GM12878 (cell line): Measurements from ENCODE around the gene CD151.
A peak's percentile ranks its signal among the peaks of the same experiment; 100 is the strongest.

Experiments used
- CTCF ChIP-seq, 3 experiments: IDR thresholded peaks in 2 of 3; conservative IDR thresholded peaks in 1 of 3; 2 replicates each; pipeline ENCODE4 v1.5.1; 2011; ENCODE audit warnings: low read depth in 3 of 3, low read length in 3 of 3, mild to moderate bottlenecking in 3 of 3, control low read depth in 2 of 3, moderate library complexity in 2 of 3, inconsistent platforms in 1 of 3, mixed read lengths in 1 of 3; ENCODE audit not compliant: control insufficient read depth in 2 of 3, insufficient read depth in 1 of 3; ENCODE audit errors: extremely low read depth in 1 of 3
- EP300 ChIP-seq, 2 experiments: fragments of 150-350 bp in 1 of 2; IDR thresholded peaks; 2 replicates each; pipeline ENCODE4 v1.6.1; 2011 to 2012; ENCODE audit warnings: low read depth in 2 of 2, low read length in 2 of 2, borderline replicate concordance in 1 of 2, improper control_type of control experiment in 1 of 2, inconsistent platforms in 1 of 2; ENCODE audit not compliant: control insufficient read depth in 1 of 2
- ETV6 ChIP-seq, 2 experiments: fragments of 450-650 bp in 1 of 2; IDR thresholded peaks in 1 of 2; conservative IDR thresholded peaks in 1 of 2; 2 replicates each; pipeline ENCODE4 v1.6.1; 2014; ENCODE audit warnings: antibody characterized with exemption in 1 of 2, borderline replicate concordance in 1 of 2, low read depth in 1 of 2, mild to moderate bottlenecking in 1 of 2, moderate library complexity in 1 of 2
- EZH2 ChIP-seq: IDR thresholded peaks from 2 replicates; pipeline ENCODE4 v1.6.1; 2012; ENCODE audit warnings: low read depth, mild to moderate bottlenecking, control low read depth, inconsistent platforms, low read length, borderline replicate concordance; ENCODE audit not compliant: control insufficient read depth
- FOS ChIP-seq: IDR thresholded peaks from 3 replicates; pipeline ENCODE4 v1.6.1; 2011; ENCODE audit warnings: borderline replicate concordance; ENCODE audit not compliant: insufficient read length; ENCODE audit errors: extremely low read depth
- HDGF ChIP-seq: fragments of 450-650 bp; IDR thresholded peaks from 2 replicates; pipeline ENCODE4 v1.6.1; 2016; ENCODE audit warnings: antibody characterized with exemption
- POLR2A ChIP-seq: IDR thresholded peaks from 2 replicates; pipeline ENCODE4 v1.6.1; 2011; ENCODE audit warnings: low read depth, mild to moderate bottlenecking, low read length
- POLR2AphosphoS5 ChIP-seq: IDR thresholded peaks from 2 replicates; pipeline ENCODE4 v1.6.1; 2011; ENCODE audit warnings: mild to moderate bottlenecking, low read length, inconsistent platforms
- SP1 ChIP-seq: IDR thresholded peaks from one replicate; pipeline ENCODE4 v1.6.1; 2011; ENCODE audit warnings: low read depth, low read length
- SUZ12 ChIP-seq: fragments of 200-600 bp; sonication (generic); IDR thresholded peaks from one replicate; pipeline ENCODE4 v1.6.1; 2018; ENCODE audit warnings: antibody characterized with exemption, mild to moderate bottlenecking; ENCODE audit not compliant: unreplicated experiment
- ZNF24 ChIP-seq: fragments of 450-650 bp; IDR thresholded peaks from 2 replicates; pipeline ENCODE4 v1.6.1; 2017; ENCODE audit warnings: antibody characterized with exemption, mild to moderate bottlenecking
- ZZZ3 ChIP-seq: IDR thresholded peaks from 2 replicates; pipeline ENCODE4 v1.6.1; 2011; ENCODE audit warnings: low read depth; ENCODE audit not compliant: control insufficient read depth, insufficient read length
- TF ChIP-seq, protein P1 (sequence below): IDR thresholded peaks from 2 replicates; pipeline ENCODE4 v1.6.1; 2012; ENCODE audit warnings: low read length, inconsistent platforms

DNA sequence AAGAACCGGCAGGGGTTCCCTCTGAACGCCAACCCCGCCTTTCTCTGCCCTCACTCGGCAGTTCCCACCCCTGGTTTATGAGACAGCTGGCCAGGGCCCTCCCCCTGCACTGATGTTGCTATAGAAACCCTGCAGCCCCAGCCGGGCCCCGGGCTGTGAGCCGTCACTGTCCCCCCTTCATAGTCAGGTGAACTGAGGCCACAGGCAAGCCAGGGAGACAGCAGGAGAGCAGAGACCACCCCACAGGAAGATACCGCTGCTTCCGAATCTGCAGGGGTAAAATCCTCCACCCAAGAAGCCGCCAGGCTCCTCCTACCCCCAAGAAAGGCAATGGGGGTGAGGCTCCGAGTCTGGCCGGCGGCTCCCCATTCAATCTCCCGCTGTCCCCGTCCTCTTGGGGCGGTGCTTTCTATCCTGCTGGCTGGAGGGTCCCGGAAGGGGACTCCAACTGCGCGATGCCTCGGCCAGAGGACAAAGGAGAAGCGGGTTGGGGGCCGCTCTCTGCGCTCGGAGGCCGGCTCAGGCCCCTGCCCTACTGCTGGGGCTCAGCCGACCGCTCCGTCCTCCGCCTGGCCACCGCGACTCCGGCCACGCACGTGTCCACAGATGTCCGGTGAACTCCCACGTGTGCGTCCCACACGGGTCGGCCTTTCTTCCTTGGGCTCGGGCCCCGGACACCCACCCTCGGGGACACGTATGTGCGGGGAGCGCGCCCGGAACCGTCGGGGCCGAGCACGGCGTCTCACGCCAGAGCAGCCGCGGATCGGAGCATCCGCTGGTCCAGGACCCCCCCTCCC, 35.3 kb upstream of the CD151 start:
- TF ChIP-seq ZZZ3, result no peak
- TF ChIP-seq HDGF, result 0 out of 2 replicates have a peak, but pooled peaks have one; percentile 59
- TF ChIP-seq CTCF (IDR thresholded peaks at IDR 0.05 in 2 of 3, conservative IDR thresholded peaks at IDR 0.05 in 1 of 3; ENCODE audit: control insufficient read depth in 2 of 3, extremely low read depth in 1 of 3, insufficient read depth in 1 of 3, low read depth in 3 of 3, low read length in 3 of 3), result no peak
- TF ChIP-seq POLR2A, result peak; percentile 71
- TF ChIP-seq ZNF24, result no peak
- TF ChIP-seq ETV6 (conservative IDR thresholded peaks at IDR 0.05 in 1 of 2, IDR thresholded peaks at IDR 0.05 in 1 of 2; ENCODE audit: borderline replicate concordance in 1 of 2, low read depth in 1 of 2), result no peak
- TF ChIP-seq EZH2, result no peak
- TF ChIP-seq FOS, result no peak
- TF ChIP-seq POLR2AphosphoS5, result peak; percentile 42; the same call in 1 of the 2 replicates
- peak; percentile 36 for TF ChIP-seq SP1
- no peak for TF ChIP-seq EP300 (IDR thresholded peaks at IDR 0.05; ENCODE audit: borderline replicate concordance in 1 of 2, control insufficient read depth in 1 of 2, low read depth in 2 of 2, low read length in 2 of 2)
- no peak for TF ChIP-seq SUZ12
- TF ChIP-seq, protein P1, sequence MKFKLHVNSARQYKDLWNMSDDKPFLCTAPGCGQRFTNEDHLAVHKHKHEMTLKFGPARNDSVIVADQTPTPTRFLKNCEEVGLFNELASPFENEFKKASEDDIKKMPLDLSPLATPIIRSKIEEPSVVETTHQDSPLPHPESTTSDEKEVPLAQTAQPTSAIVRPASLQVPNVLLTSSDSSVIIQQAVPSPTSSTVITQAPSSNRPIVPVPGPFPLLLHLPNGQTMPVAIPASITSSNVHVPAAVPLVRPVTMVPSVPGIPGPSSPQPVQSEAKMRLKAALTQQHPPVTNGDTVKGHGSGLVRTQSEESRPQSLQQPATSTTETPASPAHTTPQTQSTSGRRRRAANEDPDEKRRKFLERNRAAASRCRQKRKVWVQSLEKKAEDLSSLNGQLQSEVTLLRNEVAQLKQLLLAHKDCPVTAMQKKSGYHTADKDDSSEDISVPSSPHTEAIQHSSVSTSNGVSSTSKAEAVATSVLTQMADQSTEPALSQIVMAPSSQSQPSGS, result no peak
